GM12878 (cell line): ENCODE results near the gene RPL26. TPM values are rescaled to one million over a fixed set of nuclear protein-coding genes. Genes with fewer than 3 reads are reported as not detected.

Source experiments
- ATAC-seq: fragments of 200-7000 bp; cut with Tn5 transposase; 3 replicates; pipeline ENCODE4 v1.9.1; 2020; ENCODE audit warnings: mild to moderate bottlenecking, moderate library complexity
- BruUV-seq: library from RNA; stranded (reverse); fragments of 400-500 nt; replicated peaks from 2 replicates; lab custom pipeline; 2021; lab: Mats Ljungman, UMichigan
- CTCF ChIA-PET: fragments of 300-600 bp; sonication (Branson Sonifier 250); formaldehyde crosslinking; extraction: SDS; loops from one replicate; lab custom pipeline; 2021; ENCODE audit warnings: inconsistent platforms; lab: Yijun Ruan, JAX
- POLR2A ChIA-PET: fragments of 350-600 bp; formaldehyde crosslinking; extraction: SDS; loops from one replicate; lab custom pipeline; 2021; ENCODE audit warnings: inconsistent platforms; lab: Charles Lee
- RAD21 ChIA-PET: fragments of 300-600 bp; sonication (Branson Sonifier 250); formaldehyde crosslinking; loops from one replicate; lab custom pipeline; 2023; ENCODE audit warnings: antibody characterized with exemption; ENCODE audit not compliant: unreplicated experiment; lab: Charles Lee
- SMC1A ChIA-PET: fragments of 300-600 bp; sonication (Branson Sonifier 250); formaldehyde crosslinking; loops from one replicate; lab custom pipeline; 2023; ENCODE audit not compliant: unreplicated experiment, uncharacterized antibody; lab: Charles Lee
- DNase-seq: peaks from one replicate; pipeline ENCODE4 v3.0.0-alpha.2; 2011; ENCODE audit warnings: low read depth, low spot score
- FAIRE-seq: peaks from 3 replicates; lab custom pipeline; 2011; peaks lifted over from hg19 to GRCh38; lab: Jason Lieb, UNC
- H2AFZ ChIP-seq: 2 replicates; pipeline ENCODE4 v1.6.0; 2011; ENCODE audit warnings: low read depth, low read length, control low read depth; ENCODE audit not compliant: control insufficient read depth
- H3K27ac ChIP-seq: 2 replicates; pipeline ENCODE4 v1.5.1; 2011; ENCODE audit warnings: control low read depth; ENCODE audit not compliant: control insufficient read depth, insufficient read depth
- H3K27me3 ChIP-seq, 2 experiments: replicated peaks in 1 of 2; 2 replicates each; pipeline versions ENCODE4 v1.6.0 to v1.6.1; 2011; ENCODE audit warnings: low read length in 1 of 2; ENCODE audit not compliant: control insufficient read depth in 2 of 2, insufficient read depth in 2 of 2
- H3K36me3 ChIP-seq, 2 experiments: 2 replicates each; pipeline ENCODE4 v1.5.1; 2011; ENCODE audit warnings: low read length in 1 of 2; ENCODE audit not compliant: control insufficient read depth in 2 of 2, insufficient read depth in 2 of 2
- H3K4me1 ChIP-seq: 2 replicates; pipeline ENCODE4 v1.6.1; 2011; ENCODE audit warnings: mild to moderate bottlenecking, low read length, moderate library complexity, mixed read lengths; ENCODE audit not compliant: control insufficient read depth, insufficient read depth
- H3K4me2 ChIP-seq: 2 replicates; pipeline ENCODE4 v1.6.0; 2011; ENCODE audit warnings: control low read depth; ENCODE audit not compliant: control insufficient read depth, insufficient read depth
- H3K4me3 ChIP-seq: fragments of 200-600 bp; sonication (generic); 2 replicates; pipeline ENCODE4 v1.5.1; 2016
- H3K79me2 ChIP-seq: 2 replicates; pipeline ENCODE4 v1.6.0; 2011; ENCODE audit warnings: low read length; ENCODE audit not compliant: control insufficient read depth, insufficient read depth
- H3K9ac ChIP-seq: 2 replicates; pipeline ENCODE4 v1.8.0; 2011; ENCODE audit warnings: low read length, control low read depth, mixed read lengths; ENCODE audit not compliant: control insufficient read depth, insufficient read depth
- H3K9me3 ChIP-seq: replicated peaks from 3 replicates; pipeline ENCODE4 v1.5.1; 2011; ENCODE audit warnings: mild to moderate bottlenecking, low read length; ENCODE audit not compliant: control insufficient read depth, insufficient read depth
- H4K20me1 ChIP-seq: 2 replicates; pipeline ENCODE4 v1.6.0; 2011; ENCODE audit not compliant: control insufficient read depth, insufficient read depth
- ASH2L ChIP-seq: fragments of 300-600, 200-600 bp; sonication (generic); IDR thresholded peaks from 2 replicates; pipeline ENCODE4 v1.6.1; 2017; ENCODE audit warnings: low read depth, mild to moderate bottlenecking, borderline replicate concordance
- CREB1 ChIP-seq: IDR thresholded peaks from 2 replicates; pipeline ENCODE4 v1.6.1; 2012; ENCODE audit warnings: low read depth, mild to moderate bottlenecking, inconsistent platforms
- ESRRA ChIP-seq: IDR thresholded peaks from 2 replicates; pipeline ENCODE4 v1.6.1; 2012; ENCODE audit warnings: mild to moderate bottlenecking, low read length, improper control_type of control experiment
- EZH2 ChIP-seq: IDR thresholded peaks from 2 replicates; pipeline ENCODE4 v1.6.1; 2012; ENCODE audit warnings: low read depth, mild to moderate bottlenecking, control low read depth, inconsistent platforms, low read length, borderline replicate concordance; ENCODE audit not compliant: control insufficient read depth
- HDAC6 ChIP-seq: fragments of 200-600 bp; sonication (generic); IDR thresholded peaks from one replicate; pipeline ENCODE4 v1.8.0; 2017; ENCODE audit warnings: antibody characterized with exemption; ENCODE audit not compliant: unreplicated experiment
- POLR2AphosphoS5 ChIP-seq: IDR thresholded peaks from 2 replicates; pipeline ENCODE4 v1.6.1; 2011; ENCODE audit warnings: mild to moderate bottlenecking, low read length, inconsistent platforms
- RAD21 ChIP-seq: IDR thresholded peaks from 2 replicates; pipeline ENCODE4 v1.6.1; 2011; ENCODE audit warnings: mild to moderate bottlenecking, low read depth, low read length, moderate library complexity; ENCODE audit not compliant: insufficient read depth
- SIX5 ChIP-seq: IDR thresholded peaks from 2 replicates; pipeline ENCODE4 v1.6.1; 2011; ENCODE audit warnings: mild to moderate bottlenecking, low read depth, low read length, moderate library complexity; ENCODE audit not compliant: severe bottlenecking
- SPI1 ChIP-seq: IDR thresholded peaks from 2 replicates; pipeline ENCODE4 v1.6.1; 2011; ENCODE audit warnings: low read depth, mild to moderate bottlenecking, low read length, moderate library complexity, borderline replicate concordance; ENCODE audit not compliant: insufficient read depth
- STAT1 ChIP-seq: fragments of 450-650 bp; conservative IDR thresholded peaks from 2 replicates; pipeline ENCODE4 v1.6.1; 2014; ENCODE audit warnings: antibody characterized with exemption, mild to moderate bottlenecking
- TARDBP ChIP-seq: IDR thresholded peaks from 2 replicates; pipeline ENCODE4 v1.6.1; 2016; ENCODE audit warnings: borderline replicate concordance
- WGBS: methylation state at CpG from one replicate; pipeline ENCODE4 v1.1.6; 2016; ENCODE audit warnings: low lambda C conversion rate; ENCODE audit not compliant: insufficient replicate concordance, insufficient coverage; ENCODE audit errors: missing lambda C conversion rate; 5-methylcytosine and 5-hydroxymethylcytosine counted together
- in situ Hi-C: fragments of 300-500 bp; cut with MboI; formaldehyde crosslinking; loops from 9 replicates; pipeline ENCODE4 v1.14.3; 2018; ENCODE audit warnings: mixed read lengths
- intact Hi-C: fragments of 100-400 bp; cut with micrococcal nuclease; formaldehyde crosslinking; loops from one replicate; pipeline ENCODE4 v1.14.2; 2022; ENCODE audit not compliant: unreplicated experiment
- polyA plus RNA-seq, 11 experiments: library from polyadenylated mRNA; depleted of rRNA in 4 of 11; unstranded in 6 of 11; stranded (reverse) in 5 of 11; fragments of >200 nt; fragmentation: Nextera tagmentation in 4 of 11; fragmentation: Illumina TruSeq in 1 of 11; extraction: Ambion mirVana in 4 of 11; extraction: Trizol in 1 of 11; gene quantifications; 1 replicate in 1 of 11; 2 replicates in 10 of 11; pipeline versions ENCODE4 v1.2.1 to v1.2.3, GENCODE V29; 2011 to 2016; ENCODE audit warnings: inconsistent platforms in 2 of 11, missing spikeins in 2 of 11, low read depth in 1 of 11
- total RNA-seq, 4 experiments: library from RNA; depleted of rRNA in 3 of 4; stranded (reverse); fragments of >200 nt in 3 of 4; fragmentation: Illumina TruSeq in 1 of 4; extraction: Trizol in 1 of 4; gene quantifications; 2 replicates each; pipeline versions ENCODE4 v1.2.1 to v1.2.3, GENCODE V29; 2013 to 2021
- TF ChIP-seq, protein P1 (sequence below): fragments of 150-350 bp; IDR thresholded peaks from 2 replicates; pipeline ENCODE4 v1.6.1; 2014; ENCODE audit warnings: mild to moderate bottlenecking, low read depth, low read length
- TF ChIP-seq, protein P2 (sequence below): fragments of 450-650 bp; IDR thresholded peaks from 2 replicates; pipeline ENCODE4 v1.6.1; 2017; ENCODE audit warnings: antibody characterized with exemption, mild to moderate bottlenecking, moderate library complexity

RPL26 gene
- total and polyA plus RNA-seq, 10 of the 15 experiments (the other 5 are each of a cell fraction or from before 2014, with no cell fraction given) = 1,451 to 9,244 (median 4,326) TPM

DNA sequence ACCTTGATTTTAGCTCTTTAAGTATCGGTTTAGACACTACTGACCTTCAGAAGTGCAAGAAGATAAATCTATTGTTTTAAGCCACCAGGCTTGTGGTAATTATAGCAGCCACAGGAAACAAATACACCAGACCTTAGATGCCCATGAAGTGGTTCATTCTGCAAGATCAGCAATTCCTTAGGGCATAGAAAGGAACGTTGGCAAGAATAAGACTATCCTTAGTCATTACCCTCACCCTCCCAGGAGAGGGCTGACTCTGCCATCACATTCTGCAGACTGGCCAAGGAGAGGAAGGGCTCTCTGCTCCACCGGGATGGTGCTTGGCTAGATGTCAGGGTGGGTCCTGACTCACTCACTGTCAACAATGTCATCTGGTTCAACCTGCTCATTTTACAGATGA lies 38.6 kb upstream of the RPL26 start:
- H3K4me3 ChIP-seq = no peak overlapping the region
- CTCF ChIA-PET = interaction anchor here (2.8 kb wide), 1 partner anchor 11 kb away, joined by 10 read pairs; no protein-coding TSS in a partner anchor
- 6% methylated on average over 3 of the region's 3 CpGs for WGBS
- H3K4me1 ChIP-seq = no peaks in the 10 kb centered on the region
- FAIRE-seq (no peak), DNase-seq (no peak), ATAC-seq (no peak)
- no peaks in the 10 kb centered on the region for H3K36me3 ChIP-seq
- in situ Hi-C loops = no loop called here
- H3K9ac ChIP-seq = no peak overlapping the region
- H4K20me1 ChIP-seq = no peaks in the 10 kb centered on the region
- TF ChIP-seq HDAC6 (no peak), RAD21 (no peak), CREB1 (no peak), STAT1 (no peak), EZH2 (no peak), ASH2L (no peak), POLR2AphosphoS5 (no peak), SIX5 (no peak), SPI1 (no peak), ESRRA (no peak), TARDBP (no peak)
- TF ChIP-seq, protein P1, sequence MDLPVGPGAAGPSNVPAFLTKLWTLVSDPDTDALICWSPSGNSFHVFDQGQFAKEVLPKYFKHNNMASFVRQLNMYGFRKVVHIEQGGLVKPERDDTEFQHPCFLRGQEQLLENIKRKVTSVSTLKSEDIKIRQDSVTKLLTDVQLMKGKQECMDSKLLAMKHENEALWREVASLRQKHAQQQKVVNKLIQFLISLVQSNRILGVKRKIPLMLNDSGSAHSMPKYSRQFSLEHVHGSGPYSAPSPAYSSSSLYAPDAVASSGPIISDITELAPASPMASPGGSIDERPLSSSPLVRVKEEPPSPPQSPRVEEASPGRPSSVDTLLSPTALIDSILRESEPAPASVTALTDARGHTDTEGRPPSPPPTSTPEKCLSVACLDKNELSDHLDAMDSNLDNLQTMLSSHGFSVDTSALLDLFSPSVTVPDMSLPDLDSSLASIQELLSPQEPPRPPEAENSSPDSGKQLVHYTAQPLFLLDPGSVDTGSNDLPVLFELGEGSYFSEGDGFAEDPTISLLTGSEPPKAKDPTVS = no peak
- TF ChIP-seq, protein P2, sequence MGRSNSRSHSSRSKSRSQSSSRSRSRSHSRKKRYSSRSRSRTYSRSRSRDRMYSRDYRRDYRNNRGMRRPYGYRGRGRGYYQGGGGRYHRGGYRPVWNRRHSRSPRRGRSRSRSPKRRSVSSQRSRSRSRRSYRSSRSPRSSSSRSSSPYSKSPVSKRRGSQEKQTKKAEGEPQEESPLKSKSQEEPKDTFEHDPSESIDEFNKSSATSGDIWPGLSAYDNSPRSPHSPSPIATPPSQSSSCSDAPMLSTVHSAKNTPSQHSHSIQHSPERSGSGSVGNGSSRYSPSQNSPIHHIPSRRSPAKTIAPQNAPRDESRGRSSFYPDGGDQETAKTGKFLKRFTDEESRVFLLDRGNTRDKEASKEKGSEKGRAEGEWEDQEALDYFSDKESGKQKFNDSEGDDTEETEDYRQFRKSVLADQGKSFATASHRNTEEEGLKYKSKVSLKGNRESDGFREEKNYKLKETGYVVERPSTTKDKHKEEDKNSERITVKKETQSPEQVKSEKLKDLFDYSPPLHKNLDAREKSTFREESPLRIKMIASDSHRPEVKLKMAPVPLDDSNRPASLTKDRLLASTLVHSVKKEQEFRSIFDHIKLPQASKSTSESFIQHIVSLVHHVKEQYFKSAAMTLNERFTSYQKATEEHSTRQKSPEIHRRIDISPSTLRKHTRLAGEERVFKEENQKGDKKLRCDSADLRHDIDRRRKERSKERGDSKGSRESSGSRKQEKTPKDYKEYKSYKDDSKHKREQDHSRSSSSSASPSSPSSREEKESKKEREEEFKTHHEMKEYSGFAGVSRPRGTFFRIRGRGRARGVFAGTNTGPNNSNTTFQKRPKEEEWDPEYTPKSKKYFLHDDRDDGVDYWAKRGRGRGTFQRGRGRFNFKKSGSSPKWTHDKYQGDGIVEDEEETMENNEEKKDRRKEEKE = no peak
- POLR2A ChIA-PET = no interaction called here
- no peak overlapping the region for H3K27ac ChIP-seq
- no peaks in the 10 kb centered on the region for H3K9me3 ChIP-seq
- intact Hi-C loops = no loop called here
- no peak overlapping the region for H2AFZ ChIP-seq
- RAD21 ChIA-PET = interaction anchor here (0.5 kb wide), 1 partner anchor 171 kb away, joined by 3 read pairs; no protein-coding TSS in a partner anchor
- H3K79me2 ChIP-seq = no peaks in the 10 kb centered on the region
- SMC1A ChIA-PET = interaction anchor here (1.1 kb wide), 1 partner anchor 11 kb away, joined by 3 read pairs; no protein-coding TSS in a partner anchor
- BruUV-seq = no TSS peak
- H3K27me3 ChIP-seq = peaks cover 2 to 5% of the 10 kb centered on the region in 2 experiments; a peak in 3 of 4 replicates
- no peak overlapping the region for H3K4me2 ChIP-seq
